Measurements from ENCODE around the gene DEGS2. TPM values are rescaled to one million over a fixed set of nuclear protein-coding genes. Genes with fewer than 3 reads are reported as not detected.

The DEGS2 gene
- total and polyA plus RNA-seq, 8 donors = 1.9 to 7.3 (median 4.8) TPM

DNA sequence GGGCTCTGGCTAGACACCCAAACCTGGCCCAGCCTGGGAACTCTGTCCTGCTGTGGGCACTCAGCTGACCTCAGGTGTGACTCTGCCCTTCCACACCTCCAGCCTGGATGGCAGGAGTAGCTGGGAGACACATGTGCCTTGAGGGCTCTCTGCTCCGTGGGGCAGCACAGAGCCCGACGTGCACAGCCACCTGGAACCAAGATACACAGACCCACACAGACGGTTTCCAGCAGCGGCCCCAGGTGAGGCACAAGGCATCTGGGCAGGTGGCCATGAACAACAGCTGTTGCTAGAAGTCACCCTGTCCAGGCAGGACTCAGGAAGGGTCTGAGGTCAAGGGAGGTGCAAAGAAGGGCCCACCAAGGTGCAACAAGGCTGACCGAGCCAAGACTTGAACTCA is 5.9 kb downstream of the DEGS2 start:
- no peak overlapping the region for H3K27ac ChIP-seq

DNA sequence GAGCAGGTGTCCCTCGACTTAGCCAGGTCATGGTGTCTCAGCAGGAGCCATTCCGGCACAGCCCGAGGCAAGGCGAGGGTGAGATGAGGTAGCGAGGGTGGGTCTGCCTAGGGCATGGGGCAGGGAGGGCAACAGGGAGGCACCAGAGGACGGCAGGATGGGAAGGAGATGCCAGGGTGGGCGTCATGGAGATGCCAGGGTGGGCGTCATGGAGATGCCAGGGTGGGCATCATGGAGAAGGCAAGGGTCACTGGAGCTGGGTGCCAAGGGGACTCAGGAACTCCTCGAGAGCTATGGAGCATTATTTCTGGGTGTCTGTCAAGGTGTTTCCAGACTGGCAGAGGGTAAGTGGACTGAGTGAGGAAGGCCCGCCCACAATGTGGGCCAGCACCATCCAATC is 7.4 kb downstream of the DEGS2 start:
- no peaks in the 10 kb centered on the region for H3K27me3 ChIP-seq
- no peak overlapping the region for H3K27ac ChIP-seq
- ATAC-seq = no peak
- H3K9me3 ChIP-seq = no peaks in the 10 kb centered on the region
- no peak for FAIRE-seq
- H3K36me3 ChIP-seq = no peaks in the 10 kb centered on the region
- peaks cover 0 to 13% (median 5%) of the 10 kb centered on the region in 3 donors for H3K4me1 ChIP-seq
- 93 to 94% methylated on average over 10 of the region's 10 CpGs for WGBS, 2 donors
- TF ChIP-seq, protein P1, sequence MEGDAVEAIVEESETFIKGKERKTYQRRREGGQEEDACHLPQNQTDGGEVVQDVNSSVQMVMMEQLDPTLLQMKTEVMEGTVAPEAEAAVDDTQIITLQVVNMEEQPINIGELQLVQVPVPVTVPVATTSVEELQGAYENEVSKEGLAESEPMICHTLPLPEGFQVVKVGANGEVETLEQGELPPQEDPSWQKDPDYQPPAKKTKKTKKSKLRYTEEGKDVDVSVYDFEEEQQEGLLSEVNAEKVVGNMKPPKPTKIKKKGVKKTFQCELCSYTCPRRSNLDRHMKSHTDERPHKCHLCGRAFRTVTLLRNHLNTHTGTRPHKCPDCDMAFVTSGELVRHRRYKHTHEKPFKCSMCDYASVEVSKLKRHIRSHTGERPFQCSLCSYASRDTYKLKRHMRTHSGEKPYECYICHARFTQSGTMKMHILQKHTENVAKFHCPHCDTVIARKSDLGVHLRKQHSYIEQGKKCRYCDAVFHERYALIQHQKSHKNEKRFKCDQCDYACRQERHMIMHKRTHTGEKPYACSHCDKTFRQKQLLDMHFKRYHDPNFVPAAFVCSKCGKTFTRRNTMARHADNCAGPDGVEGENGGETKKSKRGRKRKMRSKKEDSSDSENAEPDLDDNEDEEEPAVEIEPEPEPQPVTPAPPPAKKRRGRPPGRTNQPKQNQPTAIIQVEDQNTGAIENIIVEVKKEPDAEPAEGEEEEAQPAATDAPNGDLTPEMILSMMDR (IDR thresholded peaks at IDR 0.05) = no peak
- H3K4me3 ChIP-seq = no peak overlapping the region
- peak in 1 of 6 donors; percentile 57 for DNase-seq
- intact Hi-C loops (cut with DNase I) = no loop called here

More for the DNA sequence above, 5.9 kb downstream of the DEGS2 start:
- TF ChIP-seq, protein P1 (IDR thresholded peaks at IDR 0.05) = no peak
- H3K27me3 ChIP-seq = no peaks in the 10 kb centered on the region
- ATAC-seq (no peak), DNase-seq (peak in 1 of 6 donors; percentile 54), FAIRE-seq (no peak)
- no peaks in the 10 kb centered on the region for H3K9me3 ChIP-seq
- H3K4me3 ChIP-seq = no peak overlapping the region
- intact Hi-C loops (cut with DNase I) = no loop called here
- no peaks in the 10 kb centered on the region for H3K36me3 ChIP-seq
- peaks cover 0 to 14% (median 5%) of the 10 kb centered on the region in 3 donors for H3K4me1 ChIP-seq
- 80% methylated on average over 6 of the region's 6 CpGs for WGBS, 2 donors

DNA sequence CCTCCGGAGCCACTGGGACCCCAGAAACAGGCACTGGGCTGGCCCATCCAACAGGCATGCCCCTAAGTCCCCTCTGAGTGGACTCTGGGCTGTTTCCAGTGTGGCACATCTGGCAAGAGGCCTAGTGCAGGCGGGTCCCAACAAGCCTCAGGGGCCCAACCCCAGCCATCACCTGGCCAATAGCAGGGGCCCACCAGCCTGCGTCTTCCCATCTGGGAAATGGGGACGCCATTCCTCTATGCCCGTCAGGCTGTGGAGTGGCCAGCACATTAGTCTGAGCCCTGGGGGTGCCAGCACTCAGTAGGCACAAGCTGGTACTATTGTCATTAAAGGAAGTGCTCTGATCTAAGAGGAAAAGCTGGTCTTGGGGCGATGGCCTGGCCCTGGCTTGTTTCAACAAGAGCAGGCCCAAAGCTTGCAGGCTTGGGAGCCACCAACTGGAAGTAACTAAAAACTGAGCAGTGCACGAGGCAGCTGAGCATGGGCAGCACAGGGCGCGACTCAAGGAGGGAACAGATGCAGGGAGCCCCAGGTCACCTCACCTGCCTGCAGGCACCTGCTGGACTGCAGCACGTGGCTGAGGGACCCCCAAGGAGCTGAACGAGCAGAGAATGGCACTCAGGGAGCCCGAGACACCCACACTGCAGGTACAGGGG is 8.4 kb downstream of the DEGS2 start:
- H3K4me3 ChIP-seq = no peak overlapping the region
- TF ChIP-seq, protein P1 (IDR thresholded peaks at IDR 0.05) = no peak
- WGBS, 2 donors = 76% methylated on average over 12 of the region's 12 CpGs
- peak overlapping the region in 1 of 4 donors; percentile 55 for H3K27ac ChIP-seq
- no peaks in the 10 kb centered on the region for H3K36me3 ChIP-seq
- FAIRE-seq (no peak), DNase-seq (peak in 1 of 6 donors; percentile 64), ATAC-seq (no peak)
- no peaks in the 10 kb centered on the region for H3K27me3 ChIP-seq
- no peaks in the 10 kb centered on the region for H3K9me3 ChIP-seq
- intact Hi-C loops (cut with DNase I) = no loop called here
- H3K4me1 ChIP-seq = peaks cover 0 to 7% (median 5%) of the 10 kb centered on the region in 3 donors

DNA sequence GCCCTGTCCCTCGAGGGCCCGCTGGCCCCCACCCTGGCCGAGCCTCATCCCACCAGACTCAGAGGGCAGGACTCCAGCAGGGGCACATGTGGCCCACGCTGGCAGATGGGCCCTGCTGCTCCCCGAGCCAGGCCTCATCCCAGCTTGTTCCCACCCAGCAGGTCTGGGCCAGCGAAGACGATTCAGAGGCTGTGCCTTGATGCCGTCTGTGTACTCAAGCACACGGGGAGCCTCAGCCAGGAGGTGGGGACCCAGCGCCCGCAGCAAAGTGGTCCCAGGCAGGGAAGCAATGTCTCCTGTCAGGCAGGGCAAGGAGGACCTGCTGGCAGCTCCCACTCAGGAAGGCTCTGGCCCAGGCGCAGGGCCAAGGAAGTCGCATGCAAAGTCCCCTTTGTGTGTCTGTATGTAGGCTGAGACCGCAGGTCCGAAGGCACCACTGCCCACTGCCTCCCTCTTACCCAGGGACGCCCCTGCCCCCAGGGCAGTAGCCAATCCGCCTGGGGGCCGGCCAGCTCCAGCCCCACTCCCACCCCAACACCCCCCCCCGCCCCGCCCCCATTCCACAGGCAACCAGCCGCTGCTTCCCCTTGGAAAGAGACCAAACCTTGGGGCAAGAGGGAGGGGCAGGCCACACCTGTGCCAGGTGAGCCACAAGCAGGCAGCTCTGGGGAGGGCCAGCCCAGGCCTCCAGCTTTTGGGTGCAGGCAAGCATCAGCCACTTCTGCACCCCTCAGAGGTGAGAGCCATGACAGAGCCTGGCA is 9.4 kb downstream of the DEGS2 start:
- Histone ChIP-seq H3K27ac (peak overlapping the region in 2 of 4 donors; percentile 10 to 55), H3K4me1 (peaks cover 0 to 7% (median 5%) of the 10 kb centered on the region in 3 donors), H3K36me3 (no peaks in the 10 kb centered on the region), H3K4me3 (no peak overlapping the region), H3K27me3 (no peaks in the 10 kb centered on the region), H3K9me3 (no peaks in the 10 kb centered on the region)
- TF ChIP-seq, protein P1 (IDR thresholded peaks at IDR 0.05) = no peak
- FAIRE-seq (no peak), DNase-seq (peak; percentile 65 to 84 (median 70)), ATAC-seq (peak; percentile 68 to 83 (median 71))
- WGBS, 2 donors = 32 to 33% methylated on average over 19 to 21 of the region's 21 CpGs
- intact Hi-C loops (cut with DNase I) = no loop called here
